ENCODE results near the gene THPO. TPM values are rescaled to one million over a fixed set of nuclear protein-coding genes. Genes with fewer than 3 reads are reported as not detected.

Gene THPO
- total RNA-seq, 2 experiments from 2014 or later, result not detected

DNA sequence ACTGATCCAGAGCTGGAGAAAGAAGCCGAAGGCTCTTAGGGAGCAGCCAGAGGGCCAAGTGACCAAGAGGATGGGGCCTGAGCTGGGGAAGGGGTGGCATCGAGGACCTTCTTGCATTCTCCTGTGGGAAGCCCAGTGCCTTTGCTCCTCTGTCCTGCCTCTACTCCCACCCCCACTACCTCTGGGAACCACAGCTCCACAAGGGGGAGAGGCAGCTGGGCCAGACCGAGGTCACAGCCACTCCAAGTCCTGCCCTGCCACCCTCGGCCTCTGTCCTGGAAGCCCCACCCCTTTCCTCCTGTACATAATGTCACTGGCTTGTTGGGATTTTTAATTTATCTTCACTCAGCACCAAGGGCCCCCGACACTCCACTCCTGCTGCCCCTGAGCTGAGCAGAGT lies 11.4 kb upstream of the THPO start:
- no peaks in the 10 kb centered on the region for H3K9me3 Mint-ChIP-seq
- no peak overlapping the region for H3K4me3 Mint-ChIP-seq
- DNase-seq, result no peak
- no peak overlapping the region for H3K27ac Mint-ChIP-seq
- peaks cover 12% of the 10 kb centered on the region for H3K27me3 Mint-ChIP-seq
- no peaks in the 10 kb centered on the region for H3K4me1 Mint-ChIP-seq
- H3K36me3 Mint-ChIP-seq, result no peaks in the 10 kb centered on the region

GRCh38 chr3:184388936-184389230 lies 10.9 kb upstream of the THPO start:
- H3K27ac Mint-ChIP-seq, result no peak overlapping the region
- no peaks in the 10 kb centered on the region for H3K36me3 Mint-ChIP-seq
- H3K4me1 Mint-ChIP-seq, result no peaks in the 10 kb centered on the region
- H3K4me3 Mint-ChIP-seq, result no peak overlapping the region
- H3K9me3 Mint-ChIP-seq, result no peaks in the 10 kb centered on the region
- H3K27me3 Mint-ChIP-seq, result peaks cover 17% of the 10 kb centered on the region
- DNase-seq, result no peak

DNA sequence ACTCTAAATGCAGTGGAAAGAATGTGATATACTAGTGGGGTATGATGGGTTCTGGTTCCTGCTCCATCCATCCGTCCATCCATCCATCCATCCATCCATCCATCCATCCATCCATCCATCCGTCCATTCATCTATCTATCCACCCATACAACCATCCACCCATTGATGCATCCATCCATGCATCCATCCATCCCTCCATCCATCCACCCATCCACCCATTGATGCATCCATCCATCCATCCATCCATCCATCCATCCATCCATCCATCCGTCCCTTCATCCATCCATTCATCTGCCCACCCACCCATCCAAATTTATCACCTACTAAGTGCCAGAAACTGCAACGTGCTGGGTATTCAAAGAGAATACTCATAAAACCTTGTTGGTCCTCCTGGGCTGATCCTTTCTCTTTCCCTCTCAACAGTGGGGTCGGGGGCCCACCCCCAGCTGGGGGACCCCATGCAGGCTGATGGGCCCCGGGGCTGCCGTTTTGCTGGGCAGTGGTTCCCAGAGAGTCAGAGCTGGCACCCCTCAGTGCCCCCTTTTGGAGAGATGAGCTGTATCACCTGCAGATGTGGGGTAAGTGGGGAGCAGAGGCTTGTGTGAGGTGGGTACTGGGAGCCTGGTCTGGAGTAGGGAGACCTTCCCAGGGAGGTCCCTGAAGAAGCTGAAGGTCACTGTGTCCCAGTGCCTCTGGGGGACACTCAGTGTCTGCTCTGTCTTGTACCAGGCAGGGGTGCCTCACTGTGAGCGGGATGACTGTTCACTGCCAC lies 10.3 kb upstream of the THPO start:
- H3K27ac Mint-ChIP-seq, result no peak overlapping the region
- H3K4me1 Mint-ChIP-seq, result no peaks in the 10 kb centered on the region

DNA sequence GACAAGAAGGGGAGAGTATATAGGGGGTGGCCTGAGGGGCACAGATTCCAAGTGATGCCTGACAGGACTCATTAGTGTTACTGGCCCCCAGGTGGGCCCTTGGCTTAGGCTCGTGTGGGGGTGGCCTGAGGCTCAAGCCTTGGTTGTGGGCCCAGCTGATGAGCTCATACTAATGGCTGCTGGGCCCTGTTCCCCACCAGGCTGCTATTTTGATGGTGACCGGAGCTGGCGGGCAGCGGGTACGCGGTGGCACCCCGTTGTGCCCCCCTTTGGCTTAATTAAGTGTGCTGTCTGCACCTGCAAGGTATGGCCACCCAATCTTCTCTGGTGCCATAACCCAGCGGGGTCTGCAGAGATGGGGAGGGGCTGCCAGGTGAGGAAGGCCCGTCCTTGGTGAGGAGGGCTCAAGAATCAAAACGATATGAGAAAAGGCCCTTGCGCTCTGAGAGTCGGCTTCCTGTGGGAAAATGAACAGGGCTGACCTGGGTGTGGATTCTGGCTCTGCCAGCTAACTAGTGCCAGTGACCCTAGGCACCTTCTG lies 9.2 kb upstream of the THPO start:
- Mint-ChIP-seq H3K27ac (no peak overlapping the region), H3K27me3 (peaks cover 32% of the 10 kb centered on the region), H3K9me3 (no peaks in the 10 kb centered on the region), H3K4me3 (no peak overlapping the region), H3K36me3 (no peaks in the 10 kb centered on the region), H3K4me1 (no peaks in the 10 kb centered on the region)
- DNase-seq, result no peak

More for the DNA sequence above, 10.3 kb upstream of the THPO start:
- no peak for DNase-seq
- H3K36me3 Mint-ChIP-seq, result no peaks in the 10 kb centered on the region
- peaks cover 21% of the 10 kb centered on the region for H3K27me3 Mint-ChIP-seq
- no peak overlapping the region for H3K4me3 Mint-ChIP-seq
- no peaks in the 10 kb centered on the region for H3K9me3 Mint-ChIP-seq

DNA sequence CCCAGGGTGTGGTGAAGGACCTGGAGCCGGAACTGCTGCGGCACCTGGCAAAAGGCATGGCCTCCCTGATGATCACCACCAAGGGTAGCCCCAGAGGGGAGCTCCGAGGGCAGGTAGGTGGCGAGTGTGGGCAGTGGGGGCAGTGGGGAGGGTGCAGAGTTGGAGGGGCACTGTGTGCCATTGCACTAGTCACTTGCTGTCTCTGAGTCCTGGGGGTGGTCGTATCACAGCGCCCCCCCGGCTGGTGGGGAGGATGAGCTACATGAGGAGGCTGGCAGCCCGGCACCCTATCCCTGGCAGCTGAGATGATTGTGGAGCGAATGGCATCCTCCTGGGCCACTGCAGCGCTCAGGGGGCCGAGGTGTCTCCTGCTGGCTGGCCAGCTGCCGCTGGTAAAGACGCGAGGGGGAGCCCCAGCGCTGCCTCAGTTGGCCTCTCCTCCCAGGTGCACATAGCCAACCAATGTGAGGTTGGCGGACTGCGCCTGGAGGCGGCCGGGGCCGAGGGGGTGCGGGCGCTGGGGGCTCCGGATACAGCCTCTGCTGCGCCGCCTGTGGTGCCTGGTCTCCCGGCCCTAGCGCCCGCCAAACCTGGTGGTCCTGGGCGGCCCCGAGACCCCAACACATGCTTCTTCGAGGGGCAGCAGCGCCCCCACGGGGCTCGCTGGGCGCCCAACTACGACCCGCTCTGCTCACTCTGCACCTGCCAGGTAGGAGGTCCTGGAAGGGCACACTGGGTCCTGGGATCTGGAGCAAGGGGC lies 8.2 kb upstream of the THPO start:
- H3K36me3 Mint-ChIP-seq, result no peaks in the 10 kb centered on the region
- peaks cover 2% of the 10 kb centered on the region for H3K4me1 Mint-ChIP-seq
- peaks cover 42% of the 10 kb centered on the region for H3K27me3 Mint-ChIP-seq
- H3K9me3 Mint-ChIP-seq, result no peaks in the 10 kb centered on the region
- DNase-seq, result no peak
- H3K4me3 Mint-ChIP-seq, result no peak overlapping the region
- no peak overlapping the region for H3K27ac Mint-ChIP-seq

- Mint-ChIP-seq H3K9me3 (no peaks in the 10 kb centered on the region), H3K27me3 (peaks cover 48% of the 10 kb centered on the region), H3K4me3 (no peak overlapping the region), H3K36me3 (no peaks in the 10 kb centered on the region), H3K27ac (no peak overlapping the region), H3K4me1 (peaks cover 4% of the 10 kb centered on the region)
- DNase-seq, result no peak
These were observed 6.9 kb upstream of the THPO start for GRCh38 chr3:184384856-184385422.

DNA sequence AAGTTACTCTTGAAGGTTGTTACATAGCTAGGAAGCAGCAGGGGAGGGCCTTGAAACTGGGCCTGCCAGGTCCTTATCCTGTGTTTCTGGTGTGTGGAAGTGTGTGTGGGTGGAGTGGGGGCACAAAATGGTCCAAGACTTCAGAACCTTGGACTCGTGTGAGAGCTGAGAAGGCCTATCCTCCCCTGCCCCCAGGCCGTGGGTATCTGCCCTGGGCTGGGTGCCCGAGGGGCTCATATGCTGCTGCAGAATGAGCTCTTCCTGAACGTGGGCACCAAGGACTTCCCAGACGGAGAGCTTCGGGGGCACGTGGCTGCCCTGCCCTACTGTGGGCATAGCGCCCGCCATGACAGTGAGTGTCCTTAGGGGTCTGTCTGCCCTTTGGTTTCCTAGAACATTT lies 6.3 kb upstream of the THPO start:
- DNase-seq, result no peak
- Mint-ChIP-seq H3K36me3 (no peaks in the 10 kb centered on the region), H3K27ac (no peak overlapping the region), H3K27me3 (peaks cover 45% of the 10 kb centered on the region), H3K4me1 (peaks cover 4% of the 10 kb centered on the region), H3K4me3 (no peak overlapping the region), H3K9me3 (no peaks in the 10 kb centered on the region)

DNA sequence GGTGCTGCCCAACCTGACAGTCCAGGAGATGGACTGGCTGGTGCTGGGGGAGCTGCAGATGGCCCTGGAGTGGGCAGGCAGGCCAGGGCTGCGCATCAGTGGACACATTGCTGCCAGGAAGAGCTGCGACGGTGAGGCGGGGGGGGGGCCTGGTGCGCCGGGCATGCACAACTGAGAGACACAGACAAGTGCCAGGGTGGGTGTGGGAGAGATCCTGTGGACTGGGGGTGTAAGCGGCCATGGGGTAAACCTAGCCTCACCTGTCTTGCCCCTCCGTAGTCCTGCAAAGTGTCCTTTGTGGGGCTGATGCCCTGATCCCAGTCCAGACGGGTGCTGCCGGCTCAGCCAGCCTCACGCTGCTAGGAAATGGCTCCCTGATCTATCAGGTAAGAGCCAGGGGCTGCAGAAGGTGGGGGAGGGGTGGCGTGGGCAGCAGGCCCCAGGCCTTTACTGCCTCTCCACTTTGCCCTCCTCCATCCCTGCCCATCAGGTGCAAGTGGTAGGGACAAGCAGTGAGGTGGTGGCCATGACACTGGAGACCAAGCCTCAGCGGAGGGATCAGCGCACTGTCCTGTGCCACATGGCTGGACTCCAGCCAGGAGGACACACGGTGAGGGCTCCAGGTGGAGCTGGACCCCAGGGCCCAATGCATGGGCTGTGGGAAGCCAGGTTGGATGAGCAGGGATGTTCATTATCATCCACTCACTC lies 5.2 kb upstream of the THPO start:
- H3K4me3 Mint-ChIP-seq, result no peak overlapping the region
- H3K4me1 Mint-ChIP-seq, result peaks cover 4% of the 10 kb centered on the region
- peaks cover 55% of the 10 kb centered on the region for H3K27me3 Mint-ChIP-seq
- H3K27ac Mint-ChIP-seq, result no peak overlapping the region
- no peaks in the 10 kb centered on the region for H3K36me3 Mint-ChIP-seq
- DNase-seq, result no peak
- no peaks in the 10 kb centered on the region for H3K9me3 Mint-ChIP-seq

DNA sequence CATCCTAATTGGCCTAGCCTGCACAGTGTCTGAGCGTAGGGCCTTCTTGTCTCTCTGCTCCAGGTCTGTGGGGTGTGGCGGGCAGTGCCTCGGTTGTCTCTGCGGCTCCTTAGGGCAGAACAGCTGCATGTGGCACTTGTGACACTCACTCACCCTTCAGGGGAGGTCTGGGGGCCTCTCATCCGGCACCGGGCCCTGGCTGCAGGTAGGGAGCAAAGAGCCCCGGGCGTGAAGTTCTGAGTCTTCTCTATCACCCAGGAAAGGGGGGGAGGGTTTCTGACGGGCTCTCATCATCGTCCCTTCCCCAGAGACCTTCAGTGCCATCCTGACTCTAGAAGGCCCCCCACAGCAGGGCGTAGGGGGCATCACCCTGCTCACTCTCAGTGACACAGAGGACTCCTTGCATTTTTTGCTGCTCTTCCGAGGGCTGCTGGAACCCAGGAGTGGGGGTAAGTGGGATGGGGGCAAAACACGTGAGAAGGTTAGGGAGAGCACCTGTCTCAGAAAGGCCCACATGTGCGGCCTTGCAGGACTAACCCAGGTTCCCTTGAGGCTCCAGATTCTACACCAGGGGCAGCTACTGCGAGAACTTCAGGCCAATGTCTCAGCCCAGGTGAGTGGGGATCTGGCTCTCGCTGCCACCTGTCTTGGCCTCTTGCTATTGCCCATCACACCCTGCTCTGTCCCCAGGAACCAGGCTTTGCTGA lies 4.5 kb upstream of the THPO start:
- Mint-ChIP-seq H3K27me3 (peaks cover 62% of the 10 kb centered on the region), H3K9me3 (no peaks in the 10 kb centered on the region), H3K4me1 (peaks cover 4% of the 10 kb centered on the region), H3K27ac (no peak overlapping the region), H3K4me3 (no peak overlapping the region), H3K36me3 (no peaks in the 10 kb centered on the region)
- DNase-seq, result no peak

DNA sequence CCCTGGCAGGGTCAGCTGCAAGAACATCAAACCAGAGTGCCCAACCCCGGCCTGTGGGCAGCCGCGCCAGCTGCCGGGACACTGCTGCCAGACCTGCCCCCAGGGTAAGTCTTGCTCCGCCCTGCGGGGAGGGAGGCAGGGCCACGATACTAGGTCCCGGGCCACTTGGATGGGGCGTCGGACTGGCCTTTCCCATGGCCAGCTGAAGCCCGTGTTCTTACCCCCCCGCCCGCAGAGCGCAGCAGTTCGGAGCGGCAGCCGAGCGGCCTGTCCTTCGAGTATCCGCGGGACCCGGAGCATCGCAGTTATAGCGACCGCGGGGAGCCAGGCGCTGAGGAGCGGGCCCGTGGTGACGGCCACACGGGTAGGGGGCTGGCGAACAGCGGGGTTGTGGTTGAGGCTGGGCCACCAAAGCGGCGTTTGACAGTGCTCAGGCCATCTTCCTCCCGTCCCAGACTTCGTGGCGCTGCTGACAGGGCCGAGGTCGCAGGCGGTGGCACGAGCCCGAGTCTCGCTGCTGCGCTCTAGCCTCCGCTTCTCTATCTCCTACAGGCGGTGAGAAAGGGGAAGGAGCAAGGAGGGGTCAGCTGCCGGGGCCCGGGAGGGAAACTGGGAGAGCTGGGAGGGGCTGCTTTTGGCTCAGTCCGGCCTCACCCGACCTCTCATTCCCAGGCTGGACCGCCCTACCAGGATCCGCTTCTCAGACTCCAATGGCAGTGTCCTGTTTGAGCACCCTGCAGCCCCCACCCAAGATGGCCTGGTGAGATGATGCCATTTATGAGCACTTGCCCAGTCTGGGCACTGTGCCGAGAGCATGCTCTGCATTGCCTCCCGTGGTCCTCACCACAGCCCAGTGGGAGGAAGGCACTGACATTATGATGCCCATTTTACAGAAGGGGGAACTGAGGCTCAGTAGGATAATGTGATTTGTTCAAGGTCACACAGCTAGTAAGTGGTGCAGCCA lies 3.5 kb upstream of the THPO start:
- no peaks in the 10 kb centered on the region for H3K36me3 Mint-ChIP-seq
- H3K4me3 Mint-ChIP-seq, result no peak overlapping the region
- peaks cover 4% of the 10 kb centered on the region for H3K4me1 Mint-ChIP-seq
- peaks cover 68% of the 10 kb centered on the region for H3K27me3 Mint-ChIP-seq
- H3K9me3 Mint-ChIP-seq, result no peaks in the 10 kb centered on the region
- DNase-seq, result no peak
- H3K27ac Mint-ChIP-seq, result no peak overlapping the region

DNA sequence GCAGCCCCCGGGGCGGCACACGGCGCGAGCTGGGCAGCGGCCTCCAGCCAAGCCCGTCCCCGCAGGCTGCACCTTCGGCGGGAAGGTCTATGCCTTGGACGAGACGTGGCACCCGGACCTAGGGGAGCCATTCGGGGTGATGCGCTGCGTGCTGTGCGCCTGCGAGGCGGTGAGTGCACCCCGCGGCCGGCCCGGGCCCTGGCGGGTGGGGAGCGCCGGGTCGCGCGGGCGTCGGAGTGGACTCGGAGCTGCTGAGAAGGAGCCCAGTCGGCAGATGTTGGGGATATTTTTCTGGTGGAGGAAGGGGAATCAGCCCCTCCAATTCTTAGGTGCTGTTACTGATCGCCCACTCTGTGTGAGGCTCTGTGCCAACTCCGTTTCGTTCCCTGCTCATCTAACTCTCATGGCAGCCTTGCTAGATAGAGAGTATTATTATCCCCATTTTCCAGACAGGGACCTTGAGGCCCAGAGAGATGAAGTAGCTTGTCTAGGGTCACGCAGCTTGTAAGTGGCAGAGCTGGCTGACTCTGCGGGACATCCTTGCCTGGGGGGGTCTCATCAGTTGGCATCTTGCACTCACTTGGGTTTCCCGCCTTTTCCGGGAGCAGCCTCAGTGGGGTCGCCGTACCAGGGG lies 2.7 kb upstream of the THPO start:
- no peaks in the 10 kb centered on the region for H3K36me3 Mint-ChIP-seq
- H3K9me3 Mint-ChIP-seq, result no peaks in the 10 kb centered on the region
- H3K4me1 Mint-ChIP-seq, result peaks cover 4% of the 10 kb centered on the region
- H3K27ac Mint-ChIP-seq, result no peak overlapping the region
- peak overlapping the region; percentile 25 for H3K4me3 Mint-ChIP-seq
- peak; percentile 11 for DNase-seq
- peaks cover 68% of the 10 kb centered on the region for H3K27me3 Mint-ChIP-seq

GRCh38 chr3:184380185-184380626 lies 2.2 kb upstream of the THPO start:
- peaks cover 68% of the 10 kb centered on the region for H3K27me3 Mint-ChIP-seq
- no peak overlapping the region for H3K4me3 Mint-ChIP-seq
- no peaks in the 10 kb centered on the region for H3K9me3 Mint-ChIP-seq
- DNase-seq, result peak; percentile 38
- no peaks in the 10 kb centered on the region for H3K36me3 Mint-ChIP-seq
- H3K4me1 Mint-ChIP-seq, result peaks cover 4% of the 10 kb centered on the region
- no peak overlapping the region for H3K27ac Mint-ChIP-seq

Measured in activated naive CD8-positive, alpha-beta T cell treated with anti-CD3 and anti-CD28 coated beads for 36 hours (primary cell).